Heart left ventricle (tissue), 13 donors: ENCODE results near the gene ZGPAT.

ENCODE experiments used
- CTCF ChIP-seq, 12 donors: fragments of 200-600 bp; sonication (generic) in 4 of 12; IDR thresholded peaks; one replicate each; pipeline versions ENCODE4 v1.5.0 to v1.8.0; 2018 to 2022; ENCODE audit warnings: antibody characterized with exemption in 12 of 12, mild to moderate bottlenecking in 5 of 12
- POLR2A ChIP-seq, 2 donors: fragments of 450-650 bp; IDR thresholded peaks; one replicate each; pipeline ENCODE4 v1.6.1; 2017; ENCODE audit warnings: antibody characterized with exemption in 2 of 2, mild to moderate bottlenecking in 2 of 2, moderate library complexity in 2 of 2
- donor health status: ischemic (EF 13 %, LVEDD 7.1; RV severe dilation, severe dysfunction).
- donor health status: DM: no; HTN: yes; CAD: no.
- donor health status: DM: no; HTN: no; CAD: no.
- donor health status: ischemic (EF 25% LVEDD 6.9; RV normal size, moderate dysfunction).
- donor health status: ischemic (EF 25% LVEDD 5.7; RV mildly dilated, moderate dysfunction).
- donor health status: ischemic (EF 35%, LVEDD 5.7; RV mildly dilated, moderate dysfunction).
- donor health status: nonischemic (EF 11% LVEDD 7.7; RV severe dilation, severe dysfunction).
- donor health status: DM: yes; HTN: yes; CAD: no.
- donor health status: PGD.
- donor health status: ischemic (EF 29% LVEDD 5.4; RV normal size, mild dysfunction).
- donor health status: nonischemic (EF 23%, LVEDD 6.1; RV moderate dilation, normal function).

- TF ChIP-seq POLR2A (IDR thresholded peaks at IDR 0.05) (no peak), CTCF (IDR thresholded peaks at IDR 0.05) (peak; percentile 55 to 80 (median 66))
These were observed 67.5 kb downstream of the ZGPAT start for GRCh38 chr20:63775096-63775978.
